OCI-LY1 (cell line): ENCODE data around the gene HDX.

ENCODE experiments used
- CTCF ChIP-seq: fragments of 200-600 bp; sonication (generic), shearing (Covaris generic); IDR thresholded peaks from 2 replicates; pipeline ENCODE4 v1.5.1; 2017; ENCODE audit warnings: mild to moderate bottlenecking, antibody characterized with exemption, low read length, moderate library complexity, mixed read lengths
- EZH2 ChIP-seq: fragments of 200-600 bp; sonication (generic), shearing (Covaris generic); IDR thresholded peaks from 2 replicates; pipeline ENCODE4 v1.8.0; 2017; ENCODE audit warnings: borderline replicate concordance, mixed run types, mild to moderate bottlenecking, antibody characterized with exemption, low read length, moderate library complexity, mixed read lengths

- no peak for TF ChIP-seq EZH2
- no peak for TF ChIP-seq CTCF
These were observed 27.2 kb downstream of the HDX start for GRCh38 chrX:84475101-84475500.
